Stimulated activated CD8-positive, alpha-beta memory T cell treated with anti-CD3 and anti-CD28 coated beads, Interleukin-4, amount 100 ng/mL, for 4 hours (primary cell): Measurements from ENCODE around the gene C9orf50.
A peak's percentile ranks its signal among the peaks of the same experiment; 100 is the strongest.
"Not testable (repeated sequence)": the region's sequence is repeated elsewhere in the genome, so short reads cannot be mapped to it uniquely, and the experiment has no call there.

Source experiments
- DNase-seq, 2 donors: peaks; one replicate each; pipeline ENCODE4 v3.0.0-alpha.2; 2020; ENCODE audit warnings: low read depth in 2 of 2, low spot score in 1 of 2

Gene C9orf50, protein sequence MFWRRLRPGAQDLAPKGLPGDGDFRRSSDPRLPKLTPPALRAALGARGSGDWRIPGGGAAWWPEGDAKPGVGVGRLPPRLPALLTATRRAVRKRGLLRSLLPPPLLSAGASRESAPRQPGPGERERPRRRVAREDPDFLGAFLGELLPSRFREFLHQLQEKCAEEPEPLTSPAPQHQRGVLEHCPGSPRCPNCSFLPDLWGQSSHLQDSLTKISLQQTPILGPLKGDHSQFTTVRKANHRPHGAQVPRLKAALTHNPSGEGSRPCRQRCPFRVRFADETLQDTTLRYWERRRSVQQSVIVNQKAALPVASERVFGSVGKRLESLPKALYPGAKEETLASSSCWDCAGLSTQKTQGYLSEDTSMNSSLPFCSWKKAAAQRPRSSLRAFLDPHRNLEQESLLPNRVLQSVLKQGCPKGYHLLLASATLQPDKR

DNA sequence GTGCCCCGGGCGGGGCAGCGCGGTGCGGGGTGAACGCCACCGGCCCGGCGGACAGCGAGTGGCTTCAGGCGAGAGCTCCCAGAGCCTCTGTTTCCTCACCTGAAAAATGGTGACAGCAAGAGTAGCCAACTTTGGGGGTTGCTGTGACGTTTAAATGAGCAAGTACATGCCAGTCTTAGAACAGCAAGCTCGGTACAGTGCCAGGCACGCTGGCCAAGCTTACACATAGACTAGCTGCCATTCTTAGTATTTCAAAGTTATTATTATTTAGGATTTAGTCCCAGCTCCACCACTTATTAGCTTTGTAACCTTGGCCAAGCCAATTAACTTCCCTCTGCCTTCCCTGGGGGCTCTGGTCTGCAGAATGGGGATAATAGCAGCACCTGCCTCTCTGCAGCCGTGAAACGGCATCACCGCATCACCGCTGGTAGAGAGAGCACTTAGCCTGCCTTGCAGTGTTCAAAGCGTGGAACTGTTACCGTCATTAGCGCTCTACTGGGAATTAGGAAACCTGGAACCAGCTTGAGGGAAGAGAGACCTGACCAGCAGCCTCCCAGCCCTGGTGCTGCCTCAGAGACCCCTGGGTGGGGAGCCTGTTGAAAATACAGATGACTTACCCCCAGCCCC, at the start of gene C9orf50:
TSS of gene C9orf50 (minus strand) at position 433 of the 627 bp plus-strand sequence. CDS start 527 bp downstream, outside the sequence.
- no peak for DNase-seq

DNA sequence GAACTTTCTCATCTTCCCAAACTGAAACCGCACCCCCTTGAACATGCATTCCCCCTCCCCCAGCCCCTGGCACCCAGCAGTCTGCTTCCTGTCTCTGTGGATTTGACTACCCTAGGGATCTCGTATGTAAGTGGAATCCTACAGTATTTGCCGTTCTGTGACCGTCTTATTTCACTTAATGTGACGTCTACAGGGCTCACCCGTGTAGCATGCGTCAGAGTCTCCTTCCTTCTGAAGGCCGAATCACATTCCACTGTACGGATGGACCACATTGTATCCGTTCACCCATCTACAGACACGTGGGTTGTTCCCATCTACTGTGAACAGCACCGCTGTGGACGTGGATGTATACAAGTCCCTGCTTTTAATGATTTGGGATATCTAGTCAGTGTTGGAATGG, 49.0 kb upstream of the C9orf50 start:
- DNase-seq = no peak

DNA sequence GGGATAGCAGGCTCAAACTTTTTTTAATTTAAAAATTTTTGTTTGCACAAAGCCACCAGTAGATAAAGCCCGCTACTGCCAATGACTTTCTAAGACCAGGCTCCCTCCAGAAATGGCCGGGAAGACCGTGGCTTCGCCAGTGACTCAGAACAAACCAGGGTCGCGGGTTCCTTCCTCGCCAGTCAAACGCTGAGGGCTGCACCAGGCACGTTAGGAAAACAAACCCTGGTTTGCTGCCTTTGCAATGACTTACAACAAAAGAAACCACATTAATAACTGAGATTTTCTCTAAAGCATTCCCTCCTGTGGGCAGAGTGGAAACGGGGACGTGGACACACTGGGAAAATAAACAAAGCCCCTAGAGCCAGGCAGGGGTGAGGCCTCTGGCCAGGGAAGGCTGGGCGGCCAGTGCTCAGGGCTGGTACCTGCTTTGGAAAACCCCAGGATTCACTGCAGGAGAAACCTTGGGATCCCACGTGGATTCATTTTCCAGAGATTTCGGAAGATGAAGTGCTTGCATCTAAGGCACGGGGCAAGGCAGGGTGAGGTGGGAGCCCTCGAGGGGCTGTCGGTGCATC, 48.3 kb upstream of the C9orf50 start:
- no peak for DNase-seq

DNA sequence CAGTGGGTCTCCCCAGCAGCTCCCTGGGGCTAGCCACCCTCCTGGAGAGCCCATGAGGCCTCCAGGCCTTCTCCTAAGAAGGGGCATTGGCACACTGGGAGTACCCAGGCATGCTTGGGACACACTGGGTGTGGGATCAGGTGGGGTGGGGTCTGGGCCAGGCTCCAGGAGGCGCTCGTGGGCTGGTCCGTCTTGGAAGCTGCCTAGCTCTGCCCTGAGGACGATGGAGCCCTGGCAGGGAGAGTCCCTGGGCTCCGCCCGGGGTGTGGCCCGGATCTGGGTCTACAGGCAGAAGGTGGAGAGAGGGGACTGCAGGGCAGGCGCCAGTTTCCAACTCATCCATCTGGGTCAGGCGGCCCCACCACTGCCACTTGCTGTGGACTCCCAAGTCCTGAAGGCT, 46.9 kb upstream of the C9orf50 start:
- no peak for DNase-seq

DNA sequence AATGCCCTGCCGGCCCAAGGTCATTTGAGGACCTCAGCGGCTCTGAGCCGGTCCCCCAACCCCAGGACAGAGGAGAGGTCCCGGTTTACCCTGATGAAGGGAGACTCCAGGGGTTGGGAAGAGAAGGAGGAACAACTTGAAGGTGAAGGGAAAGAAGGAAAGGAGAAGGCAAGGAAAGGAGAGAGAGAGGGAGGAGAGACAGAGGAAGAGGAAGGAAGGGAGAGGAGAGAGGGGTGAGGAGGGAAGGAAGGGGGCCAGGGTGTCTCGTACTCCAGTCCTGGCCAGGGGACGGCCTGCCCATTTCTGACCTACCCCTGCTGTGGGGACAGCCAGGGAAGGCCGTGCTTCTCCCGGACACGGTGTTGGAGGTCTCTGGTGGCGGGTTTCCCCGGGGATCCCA, 46.5 kb upstream of the C9orf50 start:
- no peak for DNase-seq

DNA sequence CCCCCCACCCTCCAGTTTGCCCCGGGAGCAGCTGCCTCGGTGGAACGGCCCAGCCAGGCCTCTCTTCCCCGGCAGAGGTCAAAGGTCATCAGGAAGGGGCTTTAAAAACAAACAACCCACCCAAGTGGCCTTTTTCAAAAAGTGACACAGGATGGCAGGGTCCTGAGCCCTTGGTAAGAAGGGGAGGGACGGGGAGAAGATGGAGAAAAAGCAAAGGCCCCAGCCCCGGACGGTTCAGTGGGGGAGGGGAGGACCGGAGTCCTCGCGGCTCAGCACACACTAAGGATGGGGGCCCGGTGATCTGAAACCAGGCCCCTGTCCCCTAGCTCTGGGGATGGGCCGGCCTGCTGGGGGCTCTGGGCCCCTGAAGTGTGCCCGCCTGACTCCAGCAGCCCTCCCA, 45.7 kb upstream of the C9orf50 start:
- no peak for DNase-seq

DNA sequence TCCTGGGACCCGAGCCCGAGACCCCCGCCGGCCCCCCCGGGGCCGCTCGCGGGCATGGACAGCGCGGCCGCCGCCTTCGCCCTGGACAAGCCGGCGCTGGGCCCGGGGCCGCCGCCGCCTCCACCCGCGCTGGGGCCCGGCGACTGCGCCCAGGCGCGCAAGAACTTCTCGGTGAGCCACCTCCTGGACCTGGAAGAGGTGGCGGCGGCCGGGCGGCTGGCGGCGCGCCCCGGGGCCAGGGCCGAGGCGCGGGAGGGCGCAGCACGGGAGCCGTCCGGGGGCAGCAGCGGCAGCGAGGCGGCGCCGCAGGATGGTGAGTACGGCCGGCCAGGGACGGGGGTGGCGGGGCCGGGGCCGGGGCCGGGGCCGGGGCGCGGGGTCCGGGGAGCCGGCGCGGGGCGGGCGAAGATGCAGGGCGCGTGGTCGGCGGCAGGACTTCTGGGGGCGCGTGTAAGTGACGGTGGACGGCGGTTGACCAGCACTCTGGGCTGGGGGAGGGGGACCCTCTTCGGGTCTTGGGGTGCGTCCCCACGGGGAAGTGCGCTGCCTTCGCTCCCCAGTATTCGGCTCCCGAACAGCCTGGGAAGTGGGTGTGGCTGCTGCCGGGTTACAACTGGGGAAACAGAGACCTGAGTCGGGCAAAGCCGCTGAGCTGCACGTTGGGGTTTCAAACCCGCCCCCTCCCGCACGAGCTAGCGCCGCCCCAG, 45.1 kb upstream of the C9orf50 start:
- no peak for DNase-seq

DNA sequence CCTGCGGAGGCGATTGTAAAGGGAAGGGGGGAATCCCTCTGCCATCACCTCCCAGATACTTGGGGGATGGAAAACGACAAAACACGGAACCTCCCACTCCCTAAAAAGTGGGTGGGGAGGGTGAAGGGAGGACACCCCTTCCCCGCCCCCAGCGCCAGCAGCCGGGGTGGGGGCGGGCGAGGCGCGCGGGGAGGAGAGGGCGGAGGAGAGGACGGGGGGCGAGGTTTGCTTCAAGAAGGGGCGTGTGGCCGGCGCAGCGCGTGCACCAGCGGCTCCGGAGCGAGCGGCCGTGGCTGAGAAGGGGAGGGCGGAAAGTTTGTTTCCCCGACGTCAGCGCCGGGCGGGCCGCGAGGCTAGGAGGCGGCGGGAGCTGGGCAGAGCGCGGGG, 44.5 kb upstream of the C9orf50 start, which contains the start of gene PRRX2:
TSS of gene PRRX2 (plus strand) at position 259 of the 387 bp plus-strand sequence. CDS start 221 bp downstream, outside the sequence.
- DNase-seq = peak in 1 of 2 donors; percentile 13

DNA sequence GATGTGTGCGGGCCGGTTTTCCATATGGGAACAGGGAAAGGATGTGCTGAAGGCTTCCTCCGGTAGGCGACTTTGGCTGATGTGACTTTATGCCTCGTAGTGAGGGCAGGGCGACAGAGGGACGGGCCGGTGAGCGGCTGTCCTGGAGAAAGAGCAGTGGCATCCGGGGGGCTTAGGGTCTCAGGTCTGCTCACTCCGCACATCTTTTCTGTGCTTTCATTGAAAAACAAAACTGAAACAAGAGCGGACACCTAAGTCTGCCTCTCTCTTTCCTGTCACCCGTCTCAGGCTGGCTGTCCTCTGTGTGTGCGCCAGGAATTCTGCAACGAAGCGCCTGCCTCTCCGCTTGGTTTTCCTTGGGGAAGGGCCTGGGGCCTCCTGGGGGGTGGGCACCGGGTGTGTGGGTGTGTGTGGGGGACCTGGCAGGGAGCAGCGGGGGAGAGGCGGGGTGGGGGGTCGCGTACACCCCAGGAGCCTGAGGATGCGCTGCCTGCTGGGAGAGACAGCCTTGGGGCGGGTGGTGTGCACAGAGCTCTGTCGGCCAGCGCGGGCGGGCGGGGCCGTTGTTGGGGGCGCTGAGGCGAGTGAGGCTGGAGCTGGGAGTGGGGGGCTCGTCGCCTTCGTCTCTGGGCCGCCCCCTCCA, 44.0 kb upstream of the C9orf50 start:
- DNase-seq = no peak

DNA sequence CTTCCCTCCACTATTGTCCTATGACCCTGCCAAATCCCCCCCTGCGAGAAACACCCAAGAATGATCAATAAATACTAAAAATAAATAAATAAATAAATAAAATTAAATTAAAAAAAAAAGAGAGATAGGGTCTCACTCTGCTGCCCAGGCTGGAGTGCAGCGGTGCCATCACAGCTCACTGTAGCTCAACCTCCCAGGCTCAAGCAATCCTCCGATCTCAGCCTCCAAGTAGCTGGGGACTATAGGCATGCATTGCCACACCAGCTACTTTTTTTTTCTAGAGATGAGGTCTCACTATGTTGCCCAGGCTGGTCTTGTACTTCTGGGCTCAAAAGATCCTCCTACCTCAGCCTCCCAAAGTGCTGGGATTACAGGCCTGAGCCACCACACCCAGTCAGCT, 41.3 kb upstream of the C9orf50 start:
- not testable (repeated sequence) for DNase-seq

DNA sequence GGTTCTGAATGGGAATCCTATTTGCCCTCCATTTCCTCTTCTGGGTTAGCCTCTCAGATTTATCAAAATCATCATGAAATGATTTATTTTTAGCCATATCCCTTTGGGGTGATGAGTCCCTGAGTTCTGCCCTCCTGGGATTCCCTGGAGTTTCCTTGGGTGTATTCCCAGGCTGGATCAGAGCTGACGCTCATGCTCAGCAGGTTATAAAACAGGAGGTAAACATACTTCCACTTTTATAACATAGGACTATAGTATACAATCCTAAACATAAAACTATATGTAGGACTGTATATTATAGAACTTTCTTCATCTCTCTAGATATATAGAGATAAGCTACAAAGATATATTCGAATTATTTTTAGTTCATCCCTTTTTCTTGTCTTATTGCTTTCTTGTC, 40.1 kb upstream of the C9orf50 start:
- no peak for DNase-seq

DNA sequence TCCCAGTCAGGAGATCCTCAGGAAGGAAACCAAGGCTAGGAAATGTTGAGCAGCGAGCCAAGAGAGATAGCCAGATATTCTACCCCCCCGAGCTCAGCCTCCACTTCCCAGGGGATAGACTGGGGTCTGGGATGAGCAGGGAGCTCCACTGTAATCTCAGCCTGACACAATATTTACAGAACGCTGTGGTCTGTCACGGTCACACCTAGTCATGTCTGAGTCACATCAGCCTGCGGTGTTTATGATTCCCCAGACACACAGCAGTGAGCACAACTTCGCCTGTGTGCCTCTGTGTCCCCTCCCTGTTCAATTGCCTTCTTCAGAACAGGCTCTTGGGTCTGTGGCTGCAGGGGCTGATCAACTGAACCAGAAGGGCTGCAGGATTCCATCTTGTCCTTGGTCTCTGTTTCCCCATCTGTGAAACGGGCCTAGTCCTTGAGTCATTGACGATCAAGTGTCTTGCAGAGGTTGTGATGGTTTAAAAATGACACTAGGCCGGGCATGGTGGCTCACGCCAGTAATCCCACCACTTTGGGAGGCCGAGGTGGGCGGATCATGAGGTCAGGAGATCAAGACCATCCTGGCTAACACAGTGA, 36.0 kb upstream of the C9orf50 start:
- DNase-seq = no peak

DNA sequence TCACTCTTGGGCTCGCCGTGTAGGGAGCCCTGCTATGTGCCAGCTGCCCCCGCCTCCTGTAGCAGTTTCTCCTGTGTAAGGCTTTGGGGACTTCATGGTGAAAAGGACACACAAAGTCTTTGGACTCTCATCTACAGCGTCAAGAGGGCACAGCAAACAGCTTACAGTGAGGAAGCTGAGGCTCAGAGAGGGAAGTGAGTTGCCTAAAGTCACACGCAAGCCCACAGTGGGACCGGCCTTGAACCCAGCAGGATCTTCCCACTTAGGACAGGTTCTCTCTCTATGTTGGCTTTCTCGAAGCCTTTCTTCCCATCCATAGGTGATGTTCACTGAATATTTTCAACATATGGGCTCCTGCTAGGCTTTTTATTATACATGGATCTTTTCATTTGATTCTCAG, 34.8 kb upstream of the C9orf50 start:
- no peak for DNase-seq

DNA sequence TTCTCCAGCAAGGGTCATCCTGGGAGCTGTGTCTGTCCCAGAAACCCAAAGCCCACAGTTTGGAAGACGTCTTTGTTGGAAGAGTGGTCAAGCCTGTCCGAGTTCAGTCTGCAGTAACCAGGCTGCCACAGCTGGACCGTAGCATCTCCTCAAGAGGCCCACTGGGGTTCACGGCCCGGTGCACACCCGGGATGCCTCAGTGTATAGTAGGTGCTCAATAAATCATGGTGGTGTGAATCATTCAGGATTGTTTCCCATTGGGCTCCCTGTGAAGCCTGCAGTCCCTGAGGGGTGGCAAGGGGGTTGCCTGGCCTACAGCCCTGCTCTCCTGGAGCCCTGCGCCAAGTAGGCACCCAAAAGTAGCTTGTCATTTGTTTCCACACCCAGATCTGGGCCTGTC, 34.3 kb upstream of the C9orf50 start:
- DNase-seq = no peak

DNA sequence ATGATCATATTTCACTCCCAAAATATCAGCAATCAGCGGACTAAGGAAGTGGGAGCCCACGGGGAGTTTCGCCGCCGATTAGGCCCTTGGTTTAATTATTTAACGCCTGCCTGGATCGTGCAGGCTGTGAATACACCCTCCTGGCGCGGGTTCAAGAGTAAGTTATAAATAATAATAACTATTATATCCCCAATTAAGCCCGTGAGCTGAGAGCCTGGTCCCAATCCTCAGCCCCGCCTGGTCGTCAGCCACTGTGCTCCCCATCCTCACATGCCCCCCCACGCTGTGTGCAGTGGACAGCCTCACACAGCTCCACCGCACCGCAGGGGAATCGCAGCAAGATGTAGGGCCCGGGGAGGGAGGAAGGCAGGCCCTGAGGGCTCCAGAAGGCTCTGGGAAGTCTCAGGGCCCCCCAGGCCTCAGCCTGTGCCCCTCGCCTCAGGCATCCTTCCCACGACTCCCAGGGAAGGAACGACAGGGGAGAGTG, 33.7 kb upstream of the C9orf50 start:
- DNase-seq = no peak

DNA sequence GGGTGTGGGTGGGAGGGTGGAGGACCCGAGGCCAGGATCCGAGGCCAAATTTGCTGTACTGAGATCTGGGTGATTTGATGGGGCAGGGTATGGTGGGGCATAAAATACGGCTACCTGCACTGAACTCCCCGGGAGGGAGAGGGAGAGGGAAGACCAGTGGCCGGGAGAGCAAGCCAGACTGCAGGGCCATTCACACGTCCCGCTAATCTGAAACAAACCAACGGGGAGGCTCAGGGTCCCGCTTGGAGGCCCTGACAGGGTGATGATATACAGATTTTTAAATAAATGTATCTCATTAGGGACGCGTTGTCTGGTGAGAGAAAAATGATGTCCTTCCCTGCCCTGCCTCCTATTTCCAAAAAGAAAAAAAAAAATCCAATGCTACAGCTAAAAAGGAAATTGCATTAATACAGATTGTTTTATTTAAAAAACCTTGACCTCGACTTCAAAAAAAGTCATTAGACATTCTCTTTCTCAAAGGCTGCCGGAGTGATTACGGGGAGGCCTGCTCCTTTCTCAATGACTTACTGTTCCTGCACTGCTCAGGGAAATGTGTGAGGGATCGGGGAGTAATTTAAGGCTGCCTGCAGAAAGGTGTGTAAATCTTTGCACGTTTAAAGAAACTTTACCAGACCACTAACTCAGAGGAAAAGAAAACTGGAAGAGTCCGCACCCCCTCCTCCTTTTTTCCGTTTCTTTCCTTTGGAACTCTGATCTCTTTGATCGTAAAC, 33.1 kb upstream of the C9orf50 start:
- no peak for DNase-seq

DNA sequence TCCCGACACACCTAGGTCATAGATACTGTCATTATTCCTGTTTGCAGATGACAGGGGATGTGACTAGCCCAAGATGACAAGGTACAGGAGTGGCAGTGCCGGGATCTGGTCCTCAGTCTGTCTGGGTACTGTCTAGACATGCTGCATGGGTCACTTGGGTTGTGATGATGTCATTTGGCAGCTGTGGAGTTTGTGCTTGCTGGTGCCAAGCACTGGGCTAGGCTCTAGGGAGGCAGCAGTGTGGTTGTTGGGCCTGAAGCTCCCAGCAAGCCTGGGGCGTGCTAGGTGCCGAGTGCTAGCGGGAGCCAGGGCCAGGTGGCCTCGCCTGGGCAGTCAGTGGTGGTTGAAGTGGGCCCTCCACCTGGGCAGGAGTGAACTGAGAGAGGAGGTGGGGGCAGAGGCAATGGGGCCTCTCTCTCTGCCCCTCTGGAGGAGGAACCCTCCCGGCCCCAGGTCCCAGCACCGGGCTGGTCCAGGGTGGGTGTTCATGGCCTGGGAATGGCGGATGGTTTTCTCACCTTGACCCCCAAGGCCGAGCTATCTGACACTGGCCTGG, 29.9 kb upstream of the C9orf50 start:
- no peak for DNase-seq

DNA sequence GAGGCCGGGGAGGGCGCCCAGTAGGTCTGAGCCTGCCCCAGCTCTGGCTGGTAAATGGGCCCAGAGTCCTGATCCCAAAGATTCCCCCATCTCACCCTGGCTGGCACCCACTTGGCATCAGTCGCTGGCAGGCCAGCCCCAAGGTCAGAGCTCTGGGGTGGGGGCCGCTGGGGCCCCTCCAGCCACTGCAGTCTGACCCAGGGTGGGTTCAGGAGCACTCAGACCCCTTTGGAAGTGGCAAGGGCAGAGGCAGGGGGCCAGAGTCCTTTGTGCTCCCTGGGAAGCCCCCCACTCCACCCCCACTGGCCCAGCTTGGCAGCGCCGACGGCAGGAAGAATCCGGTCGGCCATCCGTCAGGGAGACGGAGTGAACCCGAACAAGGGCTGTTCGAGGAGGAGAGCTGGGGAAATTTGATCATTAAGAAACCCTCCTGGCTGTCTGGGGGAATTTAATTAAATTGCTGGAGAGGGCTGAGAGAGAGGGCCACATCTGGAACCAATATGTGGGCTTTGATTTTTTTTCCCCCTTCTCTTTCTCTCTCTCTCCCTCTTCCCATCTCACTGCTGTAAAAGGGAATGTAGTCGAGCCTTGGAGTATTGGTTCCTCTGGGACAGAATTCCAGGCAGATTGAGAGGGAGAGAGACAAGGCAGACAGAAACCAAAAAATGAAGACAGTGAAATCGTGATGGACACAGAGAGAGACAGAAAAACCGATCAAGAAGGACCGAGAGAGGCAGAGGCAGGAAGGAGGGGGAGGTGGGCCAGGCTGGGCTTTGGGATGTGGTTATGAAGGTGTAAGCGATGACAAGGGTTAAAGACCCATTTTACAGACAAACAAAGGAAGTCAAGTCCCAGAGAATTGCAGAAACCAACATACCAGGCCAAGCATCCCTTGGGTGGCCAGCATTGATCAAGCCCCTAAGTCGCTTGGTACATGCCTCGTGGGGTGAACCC, 29.1 kb upstream of the C9orf50 start:
- DNase-seq = no peak

DNA sequence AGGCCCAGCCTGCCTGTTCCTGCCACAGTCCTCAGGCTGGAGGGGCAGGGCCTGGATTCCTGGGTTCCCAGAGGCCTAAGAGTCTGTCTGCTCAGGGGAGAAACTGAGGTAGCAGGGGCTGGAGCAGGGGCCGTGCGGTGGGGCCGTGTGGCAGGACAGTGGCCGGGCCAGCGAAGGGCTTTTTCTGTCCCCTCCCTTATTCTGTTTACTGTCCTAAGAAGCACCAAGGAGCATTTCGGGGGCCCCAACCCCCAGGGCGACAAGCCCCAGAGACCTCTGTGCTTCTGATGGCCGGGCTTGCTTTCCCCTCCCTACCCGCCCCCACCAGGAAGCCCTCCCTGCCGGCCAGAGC, 27.8 kb upstream of the C9orf50 start:
- no peak for DNase-seq
